ENCODE measurements around the gene NRDE2. TPM values are rescaled to one million over a fixed set of nuclear protein-coding genes. Genes with fewer than 3 reads are reported as not detected.

NRDE2 gene
- total and polyA plus RNA-seq, 4 donors: 12.9 to 15.9 (median 15.5) TPM

DNA sequence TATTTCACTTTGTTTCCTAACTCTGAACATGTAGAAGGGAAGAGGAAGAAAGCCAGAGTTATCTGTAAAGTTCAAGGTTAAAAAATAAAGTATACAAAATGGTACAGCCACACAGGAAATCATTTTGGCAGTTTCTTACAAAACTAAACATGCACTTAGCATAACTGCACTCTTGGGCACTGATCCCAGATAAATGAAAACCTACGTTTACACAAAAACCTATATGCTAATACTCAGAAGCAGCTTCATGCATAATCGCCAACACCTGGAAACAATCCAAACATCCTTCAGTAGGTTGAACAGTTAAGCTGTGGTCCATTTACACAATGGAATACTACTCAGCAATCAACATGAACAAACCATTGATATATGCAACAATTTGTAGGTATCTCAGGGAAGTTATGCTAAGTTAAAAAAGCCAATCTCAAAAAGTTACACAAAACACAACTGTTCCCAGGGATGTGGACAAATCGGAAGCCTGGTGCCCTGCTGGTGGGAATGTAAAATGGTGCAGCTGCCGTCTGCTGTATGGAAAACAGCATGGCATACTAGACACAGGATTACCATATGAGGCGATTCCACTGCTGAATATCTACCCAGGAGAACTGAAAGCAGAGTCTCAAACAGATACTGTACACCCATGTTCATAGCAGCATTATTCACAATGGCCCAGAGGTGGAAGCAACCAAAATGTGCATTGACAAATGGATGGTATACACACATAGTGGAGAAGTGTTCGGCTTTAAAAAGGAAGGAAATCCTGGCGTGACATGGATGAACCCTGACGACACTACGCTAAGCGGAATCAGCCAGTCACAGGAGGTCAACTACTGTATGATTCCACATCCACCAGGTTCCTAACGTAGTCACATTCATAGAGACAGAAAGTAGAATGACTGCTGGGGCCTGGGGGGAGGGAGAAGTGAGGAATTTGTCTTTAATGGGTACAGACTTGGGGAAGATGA is 37.7 kb downstream of the NRDE2 start:
- no peaks in the 10 kb centered on the region for H3K27me3 ChIP-seq (ENCODE audit: control insufficient read depth, insufficient read depth, low read length)
- H3K9me3 ChIP-seq (ENCODE audit: control insufficient read depth, insufficient read depth, low read length): no peaks in the 10 kb centered on the region
- no peak overlapping the region for H3K4me3 ChIP-seq (ENCODE audit: low read depth, low read length)
- peaks cover 38% of the 10 kb centered on the region for H3K36me3 ChIP-seq (ENCODE audit: control insufficient read depth, insufficient read depth, low read length)
- no peak for DNase-seq (ENCODE audit: low read depth in 4 of 6, low spot score in 6 of 6)
- 70% methylated on average over 2 of the region's 11 CpGs for WGBS (ENCODE audit: insufficient coverage)
- H3K4me1 ChIP-seq (ENCODE audit: control insufficient read depth, insufficient read depth, low read length): peaks cover 4% of the 10 kb centered on the region
- H3K27ac ChIP-seq (ENCODE audit: low read depth, low read length): no peak overlapping the region

DNA sequence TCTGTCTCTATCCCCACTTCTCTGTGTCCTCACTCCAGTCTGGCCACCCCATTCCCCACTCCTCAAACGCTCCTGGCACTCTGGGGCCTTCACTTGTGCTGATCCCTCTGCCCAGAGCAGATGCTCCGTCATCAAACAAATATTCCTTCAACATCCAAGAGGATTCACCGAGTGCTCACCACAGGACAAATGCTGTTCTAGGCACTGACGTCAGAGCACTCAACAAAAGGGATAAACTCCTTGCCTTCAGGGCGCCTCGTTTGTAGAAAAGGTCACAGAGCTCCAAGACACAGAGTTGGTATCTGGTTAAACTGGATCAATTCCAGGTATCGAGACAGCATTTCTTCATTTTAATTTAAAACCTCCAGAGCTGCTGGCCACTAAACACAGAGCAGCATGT is 40.0 kb downstream of the NRDE2 start:
- Histone ChIP-seq H3K4me3 (ENCODE audit: low read depth, low read length) (no peak overlapping the region), H3K27ac (ENCODE audit: low read depth, low read length) (no peak overlapping the region), H3K36me3 (ENCODE audit: control insufficient read depth, insufficient read depth, low read length) (peaks cover 36% of the 10 kb centered on the region), H3K27me3 (ENCODE audit: control insufficient read depth, insufficient read depth, low read length) (no peaks in the 10 kb centered on the region), H3K9me3 (ENCODE audit: control insufficient read depth, insufficient read depth, low read length) (no peaks in the 10 kb centered on the region), H3K4me1 (ENCODE audit: control insufficient read depth, insufficient read depth, low read length) (peaks cover 19% of the 10 kb centered on the region)
- no peak for DNase-seq (ENCODE audit: low read depth in 4 of 6, low spot score in 6 of 6)
- 90% methylated on average over 6 of the region's 7 CpGs for WGBS (ENCODE audit: insufficient coverage)

DNA sequence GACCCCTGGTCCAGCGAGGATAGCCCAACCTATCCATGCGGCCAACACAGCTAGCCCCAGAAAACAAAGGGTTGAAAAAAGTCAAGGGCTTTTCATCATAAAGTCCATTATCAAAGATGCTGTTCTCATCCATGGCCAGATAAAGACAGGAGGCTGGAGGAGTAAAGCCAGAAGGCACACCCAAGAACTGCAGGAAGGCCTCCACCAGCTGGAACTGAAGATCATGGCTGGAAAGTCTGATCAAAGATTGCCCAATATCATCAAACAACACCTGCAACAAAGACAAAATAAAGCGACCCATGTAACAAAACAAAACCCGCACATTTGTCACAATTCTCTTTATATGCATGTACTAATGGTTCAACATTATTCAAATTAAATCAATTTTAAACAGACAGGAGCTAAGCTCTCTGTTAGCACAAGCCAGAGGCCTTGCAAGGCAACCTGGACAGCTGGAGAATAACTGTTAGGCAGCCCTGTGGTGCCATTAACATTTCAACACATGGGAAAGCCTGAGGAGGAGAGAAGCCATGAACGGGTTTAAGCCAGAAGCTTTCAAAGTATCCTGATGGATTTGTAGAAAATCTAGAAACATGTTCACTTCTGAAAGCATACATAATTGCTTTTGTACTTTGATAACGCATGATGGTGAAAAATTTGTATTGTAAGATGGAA is 41.3 kb downstream of the NRDE2 start:
- no peak overlapping the region for H3K27ac ChIP-seq (ENCODE audit: low read depth, low read length)
- no peak overlapping the region for H3K4me3 ChIP-seq (ENCODE audit: low read depth, low read length)
- WGBS (ENCODE audit: insufficient coverage): 85% methylated on average over 4 of the region's 6 CpGs
- no peaks in the 10 kb centered on the region for H3K27me3 ChIP-seq (ENCODE audit: control insufficient read depth, insufficient read depth, low read length)
- peaks cover 37% of the 10 kb centered on the region for H3K36me3 ChIP-seq (ENCODE audit: control insufficient read depth, insufficient read depth, low read length)
- H3K9me3 ChIP-seq (ENCODE audit: control insufficient read depth, insufficient read depth, low read length): no peaks in the 10 kb centered on the region
- H3K4me1 ChIP-seq (ENCODE audit: control insufficient read depth, insufficient read depth, low read length): peaks cover 19% of the 10 kb centered on the region
- DNase-seq (ENCODE audit: low read depth in 4 of 6, low spot score in 6 of 6): peak in 1 of 6 donors; percentile 32

DNA sequence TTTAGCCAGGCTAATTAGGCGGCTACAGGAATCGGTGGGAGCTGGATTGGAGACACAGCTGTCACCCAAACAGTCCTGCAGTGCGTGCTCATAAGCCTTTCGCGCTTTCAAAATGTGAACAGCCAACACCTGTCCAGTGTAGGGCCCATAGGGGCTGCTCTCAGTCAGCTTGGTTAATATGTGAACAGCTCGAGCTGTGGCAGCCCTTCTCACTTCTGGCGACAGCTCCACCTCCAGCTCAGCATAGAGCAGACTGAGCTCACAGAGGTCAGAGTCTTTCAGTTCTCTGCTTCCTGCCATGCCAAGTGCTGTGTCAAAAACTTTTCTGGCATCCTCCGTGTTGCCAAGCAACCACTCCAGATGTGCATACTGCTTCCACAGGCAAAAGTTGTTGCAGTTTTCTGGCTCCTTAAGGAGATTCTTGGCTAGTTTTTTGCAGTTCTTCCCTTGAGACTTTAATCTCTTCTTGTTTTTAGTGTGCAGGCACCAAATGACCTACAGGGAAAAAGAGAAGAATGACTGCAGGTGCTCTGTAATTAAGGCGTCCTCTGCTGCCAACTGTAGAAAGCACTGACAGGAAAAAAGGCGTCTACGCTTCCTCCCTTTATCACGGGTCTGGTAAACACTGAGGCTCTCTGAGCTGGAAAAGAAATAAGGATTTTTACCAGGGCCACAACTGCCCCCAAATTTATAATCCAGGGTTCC is 42.9 kb downstream of the NRDE2 start:
- H3K27me3 ChIP-seq (ENCODE audit: control insufficient read depth, insufficient read depth, low read length): no peaks in the 10 kb centered on the region
- peak in 2 of 6 donors; percentile 58 to 77 for DNase-seq (ENCODE audit: low read depth in 4 of 6, low spot score in 6 of 6)
- 44% methylated on average over 12 of the region's 12 CpGs for WGBS (ENCODE audit: insufficient coverage)
- H3K27ac ChIP-seq (ENCODE audit: low read depth, low read length): no peak overlapping the region
- H3K4me1 ChIP-seq (ENCODE audit: control insufficient read depth, insufficient read depth, low read length): peaks cover 19% of the 10 kb centered on the region
- peaks cover 53% of the 10 kb centered on the region for H3K36me3 ChIP-seq (ENCODE audit: control insufficient read depth, insufficient read depth, low read length)
- H3K4me3 ChIP-seq (ENCODE audit: low read depth, low read length): no peak overlapping the region
- H3K9me3 ChIP-seq (ENCODE audit: control insufficient read depth, insufficient read depth, low read length): no peaks in the 10 kb centered on the region

DNA sequence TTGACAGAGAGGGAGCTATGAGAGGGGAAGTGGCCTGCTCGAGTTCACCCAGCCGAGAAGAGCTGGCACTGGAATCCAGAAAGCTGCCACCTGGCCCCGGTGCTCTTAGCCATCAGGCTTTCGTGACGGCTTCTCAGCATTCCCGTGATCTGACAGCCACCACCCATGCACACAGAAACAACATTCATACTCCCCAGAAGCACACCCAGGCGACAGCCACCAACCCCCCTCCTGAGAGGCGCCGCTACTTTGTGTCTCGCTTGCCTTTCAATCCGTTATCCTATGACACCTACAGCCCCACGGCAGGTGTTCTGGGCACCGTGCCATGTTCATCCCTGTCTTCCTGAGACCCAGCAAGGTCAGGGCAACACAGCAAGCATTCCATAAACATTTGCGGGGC is 44.0 kb downstream of the NRDE2 start:
- Histone ChIP-seq H3K36me3 (ENCODE audit: control insufficient read depth, insufficient read depth, low read length) (peaks cover 59% of the 10 kb centered on the region), H3K9me3 (ENCODE audit: control insufficient read depth, insufficient read depth, low read length) (no peaks in the 10 kb centered on the region), H3K27me3 (ENCODE audit: control insufficient read depth, insufficient read depth, low read length) (no peaks in the 10 kb centered on the region), H3K4me3 (ENCODE audit: low read depth, low read length) (no peak overlapping the region), H3K27ac (ENCODE audit: low read depth, low read length) (no peak overlapping the region), H3K4me1 (ENCODE audit: control insufficient read depth, insufficient read depth, low read length) (peaks cover 19% of the 10 kb centered on the region)
- WGBS (ENCODE audit: insufficient coverage): 46% methylated on average over 14 of the region's 14 CpGs
- peak in 1 of 6 donors; percentile 13 for DNase-seq (ENCODE audit: low read depth in 4 of 6, low spot score in 6 of 6)

DNA sequence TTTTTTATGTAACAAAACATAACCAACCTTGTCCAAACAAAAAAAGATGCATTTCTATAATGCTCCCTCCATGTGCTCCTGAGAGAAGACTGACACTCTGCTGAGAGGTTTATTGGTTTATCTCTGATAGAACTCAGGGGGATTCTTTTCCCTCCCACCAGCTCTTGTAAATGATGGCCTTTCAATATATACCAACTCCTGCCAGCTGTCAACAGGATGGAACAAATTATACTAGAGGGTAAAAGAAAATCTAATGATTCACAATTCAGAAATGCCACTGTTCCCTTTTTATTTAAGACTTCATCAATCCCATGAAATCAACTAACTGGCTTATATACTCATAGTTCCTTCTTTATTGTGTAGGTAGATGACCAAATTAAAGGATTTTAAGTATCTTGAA is 50.0 kb downstream of the NRDE2 start:
- H3K4me3 ChIP-seq (ENCODE audit: low read depth, low read length): no peak overlapping the region
- H3K9me3 ChIP-seq (ENCODE audit: control insufficient read depth, insufficient read depth, low read length): no peaks in the 10 kb centered on the region
- DNase-seq (ENCODE audit: low read depth in 4 of 6, low spot score in 6 of 6): peak in 1 of 6 donors; percentile 68
- H3K36me3 ChIP-seq (ENCODE audit: control insufficient read depth, insufficient read depth, low read length): peaks cover 73% of the 10 kb centered on the region
- H3K4me1 ChIP-seq (ENCODE audit: control insufficient read depth, insufficient read depth, low read length): peaks cover 4% of the 10 kb centered on the region
- no peak overlapping the region for H3K27ac ChIP-seq (ENCODE audit: low read depth, low read length)
- no peaks in the 10 kb centered on the region for H3K27me3 ChIP-seq (ENCODE audit: control insufficient read depth, insufficient read depth, low read length)

DNA sequence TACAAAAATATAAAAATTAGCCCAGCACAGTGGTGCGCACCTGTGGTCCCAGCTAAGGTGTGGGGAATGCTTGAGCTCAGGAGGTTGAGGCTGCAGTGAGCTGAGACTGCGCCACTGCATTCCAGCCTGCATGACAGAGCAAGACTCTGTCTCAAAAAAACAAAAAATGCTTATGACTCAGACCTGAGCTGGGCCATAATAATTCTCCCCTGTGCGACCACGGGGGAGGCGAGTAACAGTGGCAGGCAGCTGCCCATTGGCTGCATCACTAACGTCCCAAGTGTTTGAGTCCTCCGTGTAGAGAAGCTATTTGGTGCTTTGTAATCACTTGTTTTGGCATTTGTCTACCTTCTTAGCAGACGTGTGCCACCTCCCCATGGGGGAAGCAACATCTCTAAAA is 50.5 kb downstream of the NRDE2 start:
- peak in 1 of 6 donors; percentile 32 for DNase-seq (ENCODE audit: low read depth in 4 of 6, low spot score in 6 of 6)

DNA sequence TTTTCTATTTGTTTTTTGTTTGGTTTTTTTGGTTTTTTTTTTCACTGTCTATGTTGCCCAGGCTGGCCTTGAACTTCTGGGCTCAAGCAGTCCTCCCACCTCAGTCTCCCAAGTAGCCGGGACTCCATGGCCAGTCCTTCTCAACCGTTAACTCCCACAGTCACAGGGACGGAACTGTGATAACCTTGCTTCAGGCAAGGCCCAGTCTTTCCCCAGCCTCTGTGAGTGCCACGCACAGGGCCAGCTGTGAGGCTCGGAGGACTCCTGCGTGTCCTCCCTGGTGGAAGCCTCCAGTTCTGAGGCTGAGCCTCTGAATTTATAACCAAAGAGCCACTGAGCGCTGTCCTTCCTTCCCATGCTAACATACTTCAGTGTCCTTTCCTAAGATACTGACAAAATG is 51.6 kb downstream of the NRDE2 start:
- Histone ChIP-seq H3K36me3 (ENCODE audit: control insufficient read depth, insufficient read depth, low read length) (peaks cover 81% of the 10 kb centered on the region), H3K27me3 (ENCODE audit: control insufficient read depth, insufficient read depth, low read length) (no peaks in the 10 kb centered on the region), H3K27ac (ENCODE audit: low read depth, low read length) (no peak overlapping the region), H3K4me3 (ENCODE audit: low read depth, low read length) (no peak overlapping the region), H3K4me1 (ENCODE audit: control insufficient read depth, insufficient read depth, low read length) (peaks cover 4% of the 10 kb centered on the region), H3K9me3 (ENCODE audit: control insufficient read depth, insufficient read depth, low read length) (no peaks in the 10 kb centered on the region)
- no peak for DNase-seq (ENCODE audit: low read depth in 4 of 6, low spot score in 6 of 6)
- 96% methylated on average over 6 of the region's 7 CpGs for WGBS (ENCODE audit: insufficient coverage)

More for the DNA sequence above, 50.5 kb downstream of the NRDE2 start:
- H3K36me3 ChIP-seq (ENCODE audit: control insufficient read depth, insufficient read depth, low read length): peaks cover 77% of the 10 kb centered on the region
- 61% methylated on average over 7 of the region's 8 CpGs for WGBS (ENCODE audit: insufficient coverage)
- no peak overlapping the region for H3K27ac ChIP-seq (ENCODE audit: low read depth, low read length)
- H3K4me3 ChIP-seq (ENCODE audit: low read depth, low read length): no peak overlapping the region
- no peaks in the 10 kb centered on the region for H3K9me3 ChIP-seq (ENCODE audit: control insufficient read depth, insufficient read depth, low read length)
- peaks cover 4% of the 10 kb centered on the region for H3K4me1 ChIP-seq (ENCODE audit: control insufficient read depth, insufficient read depth, low read length)
- no peaks in the 10 kb centered on the region for H3K27me3 ChIP-seq (ENCODE audit: control insufficient read depth, insufficient read depth, low read length)

Measured in spinal cord (tissue), 10 donors.